ENCODE measurements around the gene GSKIP.

DNA sequence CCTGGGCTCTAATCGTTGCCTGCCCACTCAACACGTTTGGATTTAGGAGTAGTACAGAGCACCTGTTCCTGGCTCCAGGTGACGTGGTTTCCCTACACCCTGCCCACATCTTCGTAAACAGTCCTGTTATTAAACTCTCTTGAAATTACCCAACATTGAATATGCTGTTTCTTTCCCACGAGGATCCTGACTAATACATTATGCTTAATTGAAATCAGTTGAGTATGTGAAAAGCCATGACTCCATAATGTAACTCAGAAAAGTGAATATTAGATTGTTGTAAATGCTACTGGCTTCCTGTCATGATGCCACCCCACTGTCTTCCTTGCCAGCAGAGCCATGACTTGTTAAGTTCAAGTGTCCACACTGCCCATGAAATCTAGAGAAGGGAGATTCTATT lies 50.2 kb downstream of the GSKIP start:
- TF ChIP-seq, protein P1, sequence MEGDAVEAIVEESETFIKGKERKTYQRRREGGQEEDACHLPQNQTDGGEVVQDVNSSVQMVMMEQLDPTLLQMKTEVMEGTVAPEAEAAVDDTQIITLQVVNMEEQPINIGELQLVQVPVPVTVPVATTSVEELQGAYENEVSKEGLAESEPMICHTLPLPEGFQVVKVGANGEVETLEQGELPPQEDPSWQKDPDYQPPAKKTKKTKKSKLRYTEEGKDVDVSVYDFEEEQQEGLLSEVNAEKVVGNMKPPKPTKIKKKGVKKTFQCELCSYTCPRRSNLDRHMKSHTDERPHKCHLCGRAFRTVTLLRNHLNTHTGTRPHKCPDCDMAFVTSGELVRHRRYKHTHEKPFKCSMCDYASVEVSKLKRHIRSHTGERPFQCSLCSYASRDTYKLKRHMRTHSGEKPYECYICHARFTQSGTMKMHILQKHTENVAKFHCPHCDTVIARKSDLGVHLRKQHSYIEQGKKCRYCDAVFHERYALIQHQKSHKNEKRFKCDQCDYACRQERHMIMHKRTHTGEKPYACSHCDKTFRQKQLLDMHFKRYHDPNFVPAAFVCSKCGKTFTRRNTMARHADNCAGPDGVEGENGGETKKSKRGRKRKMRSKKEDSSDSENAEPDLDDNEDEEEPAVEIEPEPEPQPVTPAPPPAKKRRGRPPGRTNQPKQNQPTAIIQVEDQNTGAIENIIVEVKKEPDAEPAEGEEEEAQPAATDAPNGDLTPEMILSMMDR (IDR thresholded peaks at IDR 0.05; ENCODE audit: poor library complexity, severe bottlenecking), result no peak
- TF ChIP-seq POLR2AphosphoS5 (IDR thresholded peaks at IDR 0.05), result no peak
- no peak for TF ChIP-seq EZH2 (IDR thresholded peaks at IDR 0.05; ENCODE audit: borderline replicate concordance, insufficient read depth, low read length, poor library complexity, severe bottlenecking)
- TF ChIP-seq, protein P2, sequence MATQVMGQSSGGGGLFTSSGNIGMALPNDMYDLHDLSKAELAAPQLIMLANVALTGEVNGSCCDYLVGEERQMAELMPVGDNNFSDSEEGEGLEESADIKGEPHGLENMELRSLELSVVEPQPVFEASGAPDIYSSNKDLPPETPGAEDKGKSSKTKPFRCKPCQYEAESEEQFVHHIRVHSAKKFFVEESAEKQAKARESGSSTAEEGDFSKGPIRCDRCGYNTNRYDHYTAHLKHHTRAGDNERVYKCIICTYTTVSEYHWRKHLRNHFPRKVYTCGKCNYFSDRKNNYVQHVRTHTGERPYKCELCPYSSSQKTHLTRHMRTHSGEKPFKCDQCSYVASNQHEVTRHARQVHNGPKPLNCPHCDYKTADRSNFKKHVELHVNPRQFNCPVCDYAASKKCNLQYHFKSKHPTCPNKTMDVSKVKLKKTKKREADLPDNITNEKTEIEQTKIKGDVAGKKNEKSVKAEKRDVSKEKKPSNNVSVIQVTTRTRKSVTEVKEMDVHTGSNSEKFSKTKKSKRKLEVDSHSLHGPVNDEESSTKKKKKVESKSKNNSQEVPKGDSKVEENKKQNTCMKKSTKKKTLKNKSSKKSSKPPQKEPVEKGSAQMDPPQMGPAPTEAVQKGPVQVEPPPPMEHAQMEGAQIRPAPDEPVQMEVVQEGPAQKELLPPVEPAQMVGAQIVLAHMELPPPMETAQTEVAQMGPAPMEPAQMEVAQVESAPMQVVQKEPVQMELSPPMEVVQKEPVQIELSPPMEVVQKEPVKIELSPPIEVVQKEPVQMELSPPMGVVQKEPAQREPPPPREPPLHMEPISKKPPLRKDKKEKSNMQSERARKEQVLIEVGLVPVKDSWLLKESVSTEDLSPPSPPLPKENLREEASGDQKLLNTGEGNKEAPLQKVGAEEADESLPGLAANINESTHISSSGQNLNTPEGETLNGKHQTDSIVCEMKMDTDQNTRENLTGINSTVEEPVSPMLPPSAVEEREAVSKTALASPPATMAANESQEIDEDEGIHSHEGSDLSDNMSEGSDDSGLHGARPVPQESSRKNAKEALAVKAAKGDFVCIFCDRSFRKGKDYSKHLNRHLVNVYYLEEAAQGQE (IDR thresholded peaks at IDR 0.05; ENCODE audit: borderline replicate concordance), result no peak
- TF ChIP-seq SMC3 (conservative IDR thresholded peaks at IDR 0.05; ENCODE audit: poor library complexity), result no peak
- TF ChIP-seq EP300 (conservative IDR thresholded peaks at IDR 0.05; ENCODE audit: poor library complexity, severe bottlenecking), result no peak
- no peak for TF ChIP-seq TAF1 (IDR thresholded peaks at IDR 0.05; ENCODE audit: low read depth)
- TF ChIP-seq MXI1 (conservative IDR thresholded peaks at IDR 0.05; ENCODE audit: poor library complexity, severe bottlenecking), result no peak

Measured in neural cell (in vitro differentiated cells).